A673 (cell line): Measurements from ENCODE around the gene MYL12A.

Source experiments
- EZH2 ChIP-seq: fragments of 200-600 bp; sonication (generic); IDR thresholded peaks from 2 replicates; pipeline ENCODE4 v1.6.1; 2017; ENCODE audit warnings: borderline replicate concordance, low read depth, mild to moderate bottlenecking, mixed read lengths, antibody characterized with exemption, low read length; ENCODE audit not compliant: poor library complexity, severe bottlenecking
- TF ChIP-seq, protein P1 (sequence below): fragments of 300-800, 200-600 bp; sonication (generic); conservative IDR thresholded peaks from 2 replicates; pipeline ENCODE4 v1.5.1; 2017; ENCODE audit warnings: low read depth, mild to moderate bottlenecking, antibody characterized with exemption, low read length, moderate library complexity, mixed read lengths

DNA sequence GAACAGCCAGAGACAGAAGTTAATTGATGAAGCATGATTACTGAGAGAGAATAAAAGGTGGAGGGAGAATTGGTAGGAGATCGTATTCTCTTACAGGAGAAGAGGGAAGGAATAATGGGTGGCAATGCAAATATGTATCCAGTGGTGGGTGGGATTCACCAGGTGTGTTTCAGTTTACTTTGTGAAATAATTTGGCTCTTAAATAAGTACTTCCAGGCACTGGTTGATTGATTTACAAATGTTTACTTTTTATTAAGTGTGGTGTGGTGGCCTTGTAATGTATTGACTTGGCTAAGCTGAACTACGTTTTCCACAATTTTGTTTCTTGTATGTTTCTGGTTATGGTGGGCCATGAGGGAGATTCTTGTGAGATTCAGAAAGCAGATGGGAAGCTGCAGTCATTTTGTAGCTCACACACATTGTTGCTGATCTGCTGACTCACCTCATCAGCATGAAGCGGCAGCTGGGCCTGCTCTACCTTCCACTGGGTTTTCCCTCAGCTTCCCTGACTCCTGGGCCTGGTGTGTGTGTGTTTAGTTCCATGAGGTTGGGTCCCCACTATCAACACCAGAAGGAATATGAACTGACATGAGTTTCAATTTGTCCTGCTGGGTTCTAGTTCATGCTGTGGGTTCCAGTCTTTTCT, 47.0 kb downstream of the MYL12A start:
- TF ChIP-seq, protein P1, sequence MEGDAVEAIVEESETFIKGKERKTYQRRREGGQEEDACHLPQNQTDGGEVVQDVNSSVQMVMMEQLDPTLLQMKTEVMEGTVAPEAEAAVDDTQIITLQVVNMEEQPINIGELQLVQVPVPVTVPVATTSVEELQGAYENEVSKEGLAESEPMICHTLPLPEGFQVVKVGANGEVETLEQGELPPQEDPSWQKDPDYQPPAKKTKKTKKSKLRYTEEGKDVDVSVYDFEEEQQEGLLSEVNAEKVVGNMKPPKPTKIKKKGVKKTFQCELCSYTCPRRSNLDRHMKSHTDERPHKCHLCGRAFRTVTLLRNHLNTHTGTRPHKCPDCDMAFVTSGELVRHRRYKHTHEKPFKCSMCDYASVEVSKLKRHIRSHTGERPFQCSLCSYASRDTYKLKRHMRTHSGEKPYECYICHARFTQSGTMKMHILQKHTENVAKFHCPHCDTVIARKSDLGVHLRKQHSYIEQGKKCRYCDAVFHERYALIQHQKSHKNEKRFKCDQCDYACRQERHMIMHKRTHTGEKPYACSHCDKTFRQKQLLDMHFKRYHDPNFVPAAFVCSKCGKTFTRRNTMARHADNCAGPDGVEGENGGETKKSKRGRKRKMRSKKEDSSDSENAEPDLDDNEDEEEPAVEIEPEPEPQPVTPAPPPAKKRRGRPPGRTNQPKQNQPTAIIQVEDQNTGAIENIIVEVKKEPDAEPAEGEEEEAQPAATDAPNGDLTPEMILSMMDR: no peak
- no peak for TF ChIP-seq EZH2
